HG03025 (cell line): ENCODE measurements around the gene DPRX.

Experiments
- ATAC-seq: cut with Tn5 transposase; IDR thresholded peaks from one replicate; pipeline ENCODE4 v1.9.1; 2021; ENCODE audit warnings: mild to moderate bottlenecking, moderate library complexity; ENCODE audit not compliant: unreplicated experiment, low FRiP score

The DPRX gene, protein sequence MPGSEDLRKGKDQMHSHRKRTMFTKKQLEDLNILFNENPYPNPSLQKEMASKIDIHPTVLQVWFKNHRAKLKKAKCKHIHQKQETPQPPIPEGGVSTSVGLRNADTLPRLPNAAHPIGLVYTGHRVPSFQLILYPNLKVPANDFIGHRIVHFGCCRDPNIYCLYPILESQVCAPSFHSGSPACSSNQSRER

DNA sequence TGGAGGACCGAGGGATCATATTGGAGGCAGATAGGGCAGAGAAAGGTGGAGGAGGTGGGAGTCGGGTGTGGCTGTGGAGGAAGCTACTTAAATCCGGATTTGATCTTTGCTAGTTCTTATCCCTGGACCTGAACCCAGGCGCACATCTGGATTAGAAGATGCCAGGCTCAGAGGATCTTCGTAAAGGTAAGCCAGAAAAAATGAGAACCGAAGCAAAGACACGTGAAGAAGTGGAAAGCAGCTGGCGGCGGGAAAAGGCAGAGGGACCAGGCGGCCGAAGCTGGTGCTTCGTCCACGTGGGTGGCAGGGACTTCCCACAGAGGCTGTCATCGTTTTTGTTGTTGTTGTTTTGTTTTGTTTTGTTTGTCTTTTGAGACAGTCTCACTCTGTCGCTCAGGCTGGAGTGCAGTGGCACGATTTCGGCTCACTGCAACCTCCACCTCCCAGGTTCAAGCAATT is at the start of gene DPRX:
Gene DPRX (plus strand): TSS at position 51 of the 459 bp plus-strand sequence. CDS start 108 bp downstream, at position 159.
- ATAC-seq, result no peak

DNA sequence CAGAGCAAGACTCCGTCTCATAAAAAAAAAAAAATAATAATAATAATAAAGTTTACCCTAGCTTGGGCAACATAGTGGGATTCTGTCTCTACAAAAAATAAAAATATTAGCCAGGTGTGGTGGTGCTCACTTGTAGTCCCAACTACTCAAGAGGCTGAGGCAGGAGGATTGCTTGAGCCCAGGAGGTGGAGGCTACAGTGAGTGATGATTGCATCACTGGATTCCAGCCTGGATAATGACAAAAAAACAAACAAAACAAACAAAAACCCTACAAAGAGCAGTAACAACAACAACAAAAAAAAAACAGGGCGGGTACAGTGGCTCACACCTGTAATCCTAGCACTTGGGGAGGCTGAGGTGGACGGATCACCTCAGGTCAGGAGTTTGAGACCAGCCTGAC is 48.6 kb upstream of the DPRX start:
- ATAC-seq, result no peak

DNA sequence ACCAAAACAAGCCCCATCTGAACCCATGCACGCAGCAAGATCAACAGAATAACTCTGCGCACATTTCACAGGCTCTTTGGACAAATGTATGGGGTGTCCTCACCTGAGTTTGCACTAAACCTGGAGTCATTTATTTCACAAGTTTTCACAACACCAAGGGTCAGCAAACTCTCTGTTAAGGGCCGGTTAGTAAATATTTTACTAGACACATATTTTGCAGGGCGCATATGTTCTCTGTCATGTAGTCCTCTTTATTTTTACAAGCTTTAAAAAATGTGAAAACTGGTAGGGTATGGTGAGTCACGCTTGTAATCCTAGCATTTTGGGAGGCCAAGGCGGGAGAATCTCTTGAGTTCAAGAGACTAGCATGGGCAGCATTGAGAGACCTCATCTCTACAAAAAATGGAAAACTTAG is 45.5 kb upstream of the DPRX start:
- no peak for ATAC-seq

DNA sequence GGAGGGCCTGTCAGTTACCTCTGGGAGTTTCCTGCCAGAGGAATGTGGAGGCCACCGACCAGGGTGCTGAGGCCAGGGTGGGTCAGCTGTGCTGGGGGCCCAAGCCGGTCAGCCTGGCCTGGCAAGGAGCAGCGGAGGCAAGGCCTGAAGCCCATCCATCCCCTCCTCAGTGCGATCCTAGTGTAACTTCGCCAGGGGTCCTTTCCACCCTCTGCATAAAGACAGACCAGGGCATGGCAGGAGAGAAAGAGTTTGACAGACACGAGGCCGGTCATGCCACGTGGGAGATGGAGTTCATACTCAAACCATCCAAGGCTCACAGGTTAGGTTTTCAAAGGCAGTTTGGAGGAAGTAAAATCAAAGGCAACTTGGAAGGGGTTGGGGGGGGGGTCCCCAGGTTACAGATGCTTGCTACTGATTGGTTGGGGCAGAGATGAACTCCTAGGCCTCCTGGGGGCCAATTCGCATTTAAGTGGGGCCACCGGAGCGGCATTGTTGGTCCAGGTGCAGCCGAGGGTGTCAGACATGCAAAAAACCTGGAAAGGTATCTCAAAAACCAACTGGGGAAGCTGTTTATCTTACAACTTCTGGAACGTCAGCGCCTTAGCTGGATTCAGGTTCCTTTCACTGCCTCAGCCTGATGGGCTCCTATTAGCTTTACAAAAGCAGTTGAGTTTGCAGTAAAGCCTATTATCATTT is 36.8 kb upstream of the DPRX start:
- ATAC-seq, result no peak

DNA sequence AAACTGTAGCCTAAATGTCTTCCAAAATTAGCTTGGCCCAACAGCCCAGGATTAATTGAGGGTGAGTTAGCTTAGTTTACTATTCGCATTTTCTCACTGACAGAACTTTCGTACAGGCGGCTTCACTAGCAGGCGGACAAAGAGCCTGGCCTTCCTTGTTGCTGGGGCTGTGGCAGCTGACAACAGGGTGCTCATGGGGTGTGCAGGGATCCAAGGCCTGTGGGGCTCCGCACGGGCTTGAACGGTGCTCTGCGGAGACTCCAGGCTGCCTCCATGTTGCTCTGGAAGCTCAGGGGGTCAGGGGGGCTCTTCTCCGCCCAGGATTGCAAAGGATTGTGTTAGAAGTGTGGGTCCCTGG is 36.3 kb upstream of the DPRX start:
- ATAC-seq, result no peak

DNA sequence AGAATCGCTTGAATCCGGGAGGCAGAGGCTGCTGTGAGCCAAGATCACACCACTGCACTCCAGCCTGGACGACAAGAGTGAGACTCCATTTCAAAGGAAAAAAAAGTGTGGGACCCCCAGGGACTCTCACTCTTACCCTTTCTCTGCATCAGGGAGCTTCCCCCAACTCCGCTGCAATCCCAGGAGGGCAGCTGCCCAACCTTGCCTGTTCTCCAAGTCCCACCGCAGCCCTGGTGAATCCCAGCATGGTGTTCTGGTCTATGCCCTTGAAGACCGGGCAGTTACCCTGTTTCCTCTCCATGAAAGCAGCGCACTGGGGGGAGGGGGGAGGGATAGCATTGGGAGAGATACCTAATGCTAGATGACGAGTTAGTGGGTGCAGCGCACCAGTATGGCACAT is 35.7 kb upstream of the DPRX start:
- ATAC-seq, result no peak

DNA sequence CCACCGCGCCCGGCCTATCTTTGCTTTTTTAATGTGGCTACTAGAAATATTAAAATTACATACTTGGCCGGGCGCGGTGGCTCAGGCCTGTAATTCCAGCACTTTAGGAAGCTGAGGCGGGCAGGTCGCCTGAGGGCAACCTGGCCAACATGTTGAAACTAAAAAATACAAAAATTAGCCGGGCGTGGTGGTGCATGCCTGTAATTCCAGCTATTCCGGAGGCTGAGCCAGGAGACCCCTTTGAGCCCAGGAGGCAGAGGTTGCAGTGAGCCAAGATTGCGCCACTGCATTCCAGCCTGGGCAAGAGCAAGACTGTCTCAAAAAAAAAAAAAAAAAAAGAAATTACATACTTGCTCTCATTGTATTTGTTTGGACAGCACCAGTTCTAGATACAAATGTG is 34.8 kb upstream of the DPRX start:
- no peak for ATAC-seq

DNA sequence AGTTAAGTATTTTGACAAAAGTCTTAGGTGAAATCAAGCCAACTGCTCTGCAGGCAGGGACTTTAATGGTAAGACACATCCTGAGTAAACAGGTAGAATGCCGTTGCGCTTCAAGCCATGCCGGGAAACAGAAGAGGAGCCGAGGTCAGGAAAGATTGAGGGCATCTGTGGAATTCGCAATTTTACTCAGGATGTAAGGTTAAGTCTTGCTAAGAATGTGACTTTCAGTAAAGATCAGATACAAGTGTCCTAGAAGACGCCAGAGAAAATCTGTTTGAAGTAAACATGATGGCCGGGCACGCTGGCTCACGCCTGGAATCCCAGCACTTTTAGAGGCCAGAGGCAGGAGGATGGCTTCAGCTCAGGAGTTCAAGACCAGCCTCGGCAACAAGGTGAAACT is 33.4 kb upstream of the DPRX start:
- no peak for ATAC-seq

DNA sequence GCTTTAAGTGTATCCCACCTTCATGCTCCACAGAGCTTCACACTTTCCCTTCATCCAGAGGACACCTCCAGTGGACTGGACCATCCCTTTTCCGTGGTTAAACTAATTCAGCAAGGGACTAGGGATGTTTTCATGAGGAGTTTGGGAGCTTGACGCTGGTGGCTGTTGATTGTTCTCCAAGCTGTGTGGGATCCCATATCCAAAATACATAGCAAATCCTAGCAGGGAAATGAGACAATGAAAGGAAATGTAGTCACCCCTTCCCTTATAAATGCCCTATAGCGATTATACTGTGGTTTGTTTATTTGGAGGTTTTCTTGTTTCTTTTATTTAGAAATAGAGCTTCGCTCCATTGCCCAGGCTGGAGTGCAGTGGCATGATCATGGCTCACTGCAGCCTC is 31.6 kb upstream of the DPRX start:
- ATAC-seq, result no peak

DNA sequence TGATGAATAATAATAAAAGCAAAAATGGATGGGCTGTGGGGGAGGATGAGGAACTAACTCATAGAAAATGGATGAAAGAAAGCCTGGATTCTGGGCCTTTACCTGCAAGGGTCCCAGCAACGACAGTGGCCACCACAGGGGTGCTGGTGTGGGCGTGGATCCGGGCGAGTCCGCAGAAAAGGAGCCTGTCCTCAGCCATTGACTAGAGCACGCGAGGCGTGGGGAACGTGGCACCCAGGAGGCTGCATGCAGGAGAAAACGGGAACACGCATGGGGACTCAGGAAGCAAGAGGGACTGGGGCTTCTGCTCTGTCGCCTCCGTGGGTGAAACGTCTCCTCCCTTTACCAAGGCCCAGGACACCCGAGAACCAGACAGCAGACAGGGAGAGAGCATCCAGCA is 25.8 kb upstream of the DPRX start:
- no peak for ATAC-seq

DNA sequence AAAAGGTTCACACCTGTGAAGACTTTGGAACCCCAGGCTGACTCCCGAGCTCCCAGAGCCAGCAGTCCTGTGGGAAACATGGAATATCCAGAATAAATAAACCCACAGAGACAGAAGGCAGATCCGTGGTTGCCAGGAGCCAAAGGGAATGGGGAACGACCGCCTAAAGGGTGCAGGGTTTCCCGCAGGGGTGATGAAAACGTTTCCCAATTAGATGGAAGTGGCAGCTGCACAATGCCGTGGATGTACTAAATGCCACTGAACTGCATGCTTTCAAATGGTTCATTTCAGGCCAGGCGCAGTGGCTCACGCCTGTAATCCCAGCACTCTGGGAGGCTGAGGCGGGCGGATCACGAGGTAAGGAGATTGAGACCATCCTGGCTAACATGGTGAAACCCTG is 23.4 kb upstream of the DPRX start:
- no peak for ATAC-seq

DNA sequence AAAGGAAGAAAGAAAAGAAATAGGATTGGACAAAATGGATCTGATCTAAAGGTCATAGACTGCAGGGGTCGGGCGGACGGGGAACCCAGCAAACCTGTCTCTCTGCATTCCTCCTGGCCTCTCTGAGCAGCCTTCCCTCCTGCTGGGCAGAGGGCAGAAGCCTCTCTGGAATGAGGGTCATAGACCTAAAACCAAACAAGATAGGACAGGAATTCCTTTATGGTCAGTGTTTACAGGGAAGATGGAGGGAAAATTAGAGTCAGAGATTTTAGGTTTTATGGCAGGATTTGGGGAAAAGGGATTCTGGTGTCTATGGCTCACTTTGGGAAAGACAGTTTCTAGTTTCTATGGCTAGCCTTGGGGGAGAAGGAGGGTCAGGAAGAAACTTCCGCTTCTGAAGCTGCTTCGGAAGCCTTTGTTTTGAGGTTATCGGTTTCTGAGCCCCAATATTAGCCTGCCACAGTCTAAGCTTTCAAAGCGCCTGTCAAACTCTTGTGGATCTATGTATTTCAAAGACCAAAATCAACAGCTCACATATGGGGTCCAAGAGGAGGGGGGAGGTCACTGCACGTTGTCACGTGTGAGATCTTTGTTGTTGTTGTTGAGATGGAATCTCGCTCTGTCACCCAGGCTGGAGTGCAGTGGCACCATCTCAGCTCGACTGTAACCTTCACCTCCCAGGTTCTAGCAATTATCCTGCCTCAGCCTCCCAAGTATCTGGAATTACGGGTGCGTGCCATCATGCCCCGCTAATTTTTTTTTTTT is 18.9 kb upstream of the DPRX start:
- ATAC-seq, result no peak

DNA sequence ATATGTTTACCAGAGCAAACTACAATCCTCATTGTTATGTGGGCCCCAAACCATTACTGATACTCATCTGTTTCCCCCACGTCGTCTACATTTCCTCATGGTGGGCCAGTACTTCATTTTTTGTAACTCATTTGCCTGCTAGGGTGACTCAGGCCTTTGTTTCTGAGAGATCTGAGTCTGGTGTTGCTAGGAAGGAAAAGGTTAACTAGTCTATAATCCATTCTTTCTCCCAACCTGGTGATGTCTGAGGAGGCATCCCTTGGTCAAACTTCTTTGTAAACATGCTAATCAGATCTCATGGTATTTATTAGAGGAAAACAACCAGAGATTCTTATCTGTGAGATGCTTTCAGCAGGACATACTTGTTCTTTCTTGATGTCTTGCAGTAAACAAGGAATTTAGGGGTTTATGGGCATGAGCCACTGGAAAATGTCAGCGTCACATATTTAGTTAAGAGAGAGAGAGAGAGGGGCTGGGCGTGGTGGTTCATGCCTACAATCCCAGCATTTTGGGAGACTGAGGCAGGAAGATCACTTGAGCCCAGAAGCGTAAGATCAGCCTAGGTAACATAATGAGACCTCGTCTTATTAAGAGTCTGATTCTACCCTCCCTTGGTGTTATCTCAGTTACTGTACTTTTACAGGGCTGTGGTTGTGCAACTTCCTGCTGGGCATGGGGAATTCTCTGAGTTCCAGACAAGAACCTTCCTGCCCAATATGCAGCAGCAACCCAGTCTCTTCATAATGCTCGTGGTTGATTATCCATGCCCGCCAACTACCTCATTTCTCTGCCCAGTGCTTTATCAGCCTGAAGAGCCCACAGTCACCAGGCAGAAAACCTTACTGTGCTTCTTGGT is 9.7 kb upstream of the DPRX start:
- no peak for ATAC-seq

DNA sequence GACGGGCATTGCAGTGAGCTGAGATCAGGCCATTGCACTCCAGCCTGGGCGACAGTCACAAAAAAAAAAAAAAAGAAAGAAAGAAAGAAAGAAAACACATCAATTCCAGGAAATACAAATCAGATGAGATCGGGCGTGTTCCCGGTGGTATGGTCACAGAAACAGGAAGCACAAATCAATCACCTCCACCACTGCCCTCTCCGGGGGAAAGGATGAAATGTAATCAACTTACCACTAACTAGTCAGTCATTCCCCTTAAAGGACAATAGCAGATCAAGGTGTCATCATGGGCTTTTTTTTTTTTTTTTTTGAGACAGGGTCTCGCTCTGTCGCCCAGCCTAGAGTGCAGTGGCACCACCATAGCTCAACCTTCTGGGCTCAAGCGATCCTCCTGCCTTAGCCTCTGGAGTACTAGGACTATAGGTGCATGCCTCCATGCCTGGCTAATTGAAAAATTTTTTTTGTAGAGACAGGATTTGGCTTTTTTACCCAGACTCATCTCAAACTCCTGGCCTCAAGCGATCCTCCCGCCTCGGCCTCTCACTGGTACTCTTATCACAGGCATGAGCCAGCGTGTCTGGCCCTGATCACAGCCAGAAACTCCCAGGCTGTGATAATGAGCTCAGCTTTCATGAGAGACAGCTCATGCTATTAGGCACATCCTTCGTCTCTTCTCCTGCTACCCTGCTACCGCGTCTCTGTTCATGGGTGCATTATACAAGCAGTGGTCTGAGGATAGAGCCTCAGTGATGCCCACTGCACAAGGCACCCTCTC is 6.8 kb upstream of the DPRX start:
- no peak for ATAC-seq

DNA sequence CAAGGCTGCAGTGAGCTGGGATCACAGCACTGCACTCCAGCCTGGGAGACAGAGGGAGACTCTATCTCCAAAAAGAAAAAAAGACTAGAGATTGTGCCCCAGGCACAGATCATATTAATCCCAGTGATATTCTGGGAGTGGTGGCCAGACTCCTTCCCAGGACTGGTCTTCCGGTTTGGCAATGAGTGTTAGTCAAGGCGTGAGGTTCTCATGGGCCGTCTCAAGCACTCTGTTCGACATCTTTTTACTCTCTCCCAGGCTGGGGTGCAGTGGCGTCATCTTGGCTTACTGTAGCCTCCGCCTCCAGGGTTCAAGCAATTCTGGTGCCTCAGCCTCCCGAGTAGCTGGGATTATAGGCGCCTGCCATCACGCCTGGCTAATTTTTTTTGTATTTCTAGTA is 5.3 kb upstream of the DPRX start:
- ATAC-seq, result no peak

DNA sequence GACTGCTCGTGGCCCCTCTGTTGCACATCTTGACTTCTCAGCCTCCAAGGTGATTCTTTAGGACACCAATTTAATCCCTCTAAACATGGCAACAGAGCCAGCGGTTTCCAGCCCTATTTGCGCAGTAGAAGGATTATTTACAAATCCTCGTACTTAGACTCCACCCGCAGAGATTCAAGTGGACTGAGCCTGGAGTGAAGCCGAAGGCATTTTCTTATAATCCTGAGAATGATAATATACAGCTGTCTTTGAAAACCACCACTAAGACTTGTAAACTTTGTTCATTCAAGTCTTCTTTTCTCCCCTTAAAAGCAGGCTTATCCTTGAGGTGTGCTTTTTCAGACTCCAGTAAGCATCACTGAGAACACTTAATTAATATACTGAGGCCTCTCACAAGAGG is 4.8 kb upstream of the DPRX start:
- no peak for ATAC-seq

DNA sequence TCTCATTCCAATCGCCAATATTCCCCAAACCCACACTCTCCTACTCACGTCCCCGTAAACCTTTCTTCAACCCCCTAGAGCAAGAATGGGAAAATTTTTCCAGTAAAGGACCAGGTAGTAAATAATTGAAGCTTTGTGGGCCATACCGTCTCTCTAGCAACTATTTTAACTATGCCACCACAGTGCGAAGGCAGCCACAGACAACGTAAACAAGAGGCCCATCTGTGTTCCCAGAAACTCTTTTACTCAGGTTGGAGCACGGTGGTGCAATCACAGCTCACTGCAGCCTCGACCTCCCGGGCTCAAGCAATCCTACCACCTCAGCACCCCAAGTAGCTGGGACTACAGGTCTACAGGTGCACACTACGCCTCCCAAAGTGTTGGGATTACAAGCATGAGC is 3.0 kb downstream of the DPRX start:
- no peak for ATAC-seq

DNA sequence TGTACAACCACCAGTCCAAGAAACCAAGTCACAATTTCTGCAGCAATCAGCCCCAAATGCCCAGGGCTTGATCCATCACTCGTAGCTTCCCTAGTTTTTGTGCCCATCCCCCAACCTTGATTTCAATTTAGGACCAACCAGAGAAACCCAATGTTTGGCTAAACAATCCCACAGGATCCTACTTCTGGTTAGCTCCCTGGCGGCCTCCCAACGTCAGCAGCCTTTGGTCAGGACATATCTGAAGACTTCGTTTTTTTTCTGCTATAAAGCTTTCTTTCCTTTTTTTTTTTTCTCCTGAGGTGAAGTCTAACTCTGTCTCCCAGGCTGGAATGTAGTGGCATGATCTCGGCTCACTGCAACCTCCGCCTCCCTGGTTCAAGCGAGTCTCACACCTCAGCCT is 7.7 kb downstream of the DPRX start:
- ATAC-seq, result no peak

DNA sequence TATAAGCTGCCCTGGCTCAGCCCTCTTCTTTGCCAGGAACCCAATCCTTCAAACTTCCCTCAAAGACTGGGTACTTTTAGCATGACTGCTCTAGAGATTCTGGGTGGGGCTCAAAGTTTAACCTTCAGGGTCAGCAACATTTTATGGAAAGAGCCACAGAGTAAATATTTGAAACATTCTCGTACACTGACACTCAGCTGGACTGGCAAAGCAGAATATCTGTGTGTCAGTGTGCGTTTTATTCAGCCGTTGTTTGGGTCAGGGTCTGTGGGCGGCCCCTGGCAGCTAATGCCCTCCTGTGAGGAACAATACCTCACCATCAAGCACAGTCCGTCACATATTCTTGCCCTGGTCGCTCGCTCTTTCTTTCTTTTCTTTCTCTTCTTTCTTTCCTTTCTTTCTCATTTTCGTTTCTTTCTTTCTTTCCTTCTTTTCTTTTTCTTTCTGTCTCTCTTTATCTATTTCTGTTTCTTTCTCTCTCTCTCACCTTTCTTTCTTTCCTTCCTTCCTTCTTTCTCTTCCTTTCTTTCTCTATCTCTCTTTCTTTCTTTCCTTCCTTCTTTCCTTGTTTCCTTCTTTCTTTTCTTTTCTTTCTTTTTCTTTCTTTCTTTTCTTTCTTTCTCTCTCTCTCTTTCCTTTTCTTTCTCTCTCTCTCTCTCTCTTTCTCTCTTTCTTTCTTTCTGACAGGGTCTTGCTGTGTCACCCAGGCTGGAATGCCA is 10.7 kb downstream of the DPRX start:
- no peak for ATAC-seq
